KMS-11 (cell line): Measurements from ENCODE around the gene GH2.
A peak's percentile ranks its signal among the peaks of the same experiment; 100 is the strongest.

Experiments used
- H2AFZ ChIP-seq: fragments of 200-600 bp; sonication (generic); 2 replicates; pipeline ENCODE4 v1.6.1; 2016; ENCODE audit warnings: antibody characterized with exemption, mixed run types, low read depth
- H3K27ac ChIP-seq: fragments of 200-600 bp; sonication (generic); 2 replicates; pipeline ENCODE4 v1.6.1; 2016; ENCODE audit warnings: mild to moderate bottlenecking, mixed run types
- H3K27me3 ChIP-seq: fragments of 200-600 bp; sonication (generic); 2 replicates; pipeline ENCODE4 v1.6.1; 2017; ENCODE audit warnings: mild to moderate bottlenecking, low read depth, mixed run types, moderate library complexity; ENCODE audit not compliant: insufficient read depth
- H3K36me3 ChIP-seq: fragments of 200-600 bp; sonication (generic); 2 replicates; pipeline ENCODE4 v1.6.1; 2017; ENCODE audit warnings: mild to moderate bottlenecking, mixed run types; ENCODE audit not compliant: insufficient read depth
- H3K4me1 ChIP-seq: fragments of 200-600 bp; sonication (generic); 2 replicates; pipeline ENCODE4 v1.6.1; 2016; ENCODE audit warnings: mild to moderate bottlenecking, low read depth, mixed run types; ENCODE audit not compliant: poor library complexity, severe bottlenecking
- H3K4me2 ChIP-seq: fragments of 200-600 bp; sonication (generic); 2 replicates; pipeline ENCODE4 v1.7.0; 2016; ENCODE audit warnings: mild to moderate bottlenecking, mixed run types
- H3K4me3 ChIP-seq: fragments of 200-600 bp; sonication (generic); IDR thresholded peaks from 2 replicates; pipeline ENCODE4 v1.6.1; 2017; ENCODE audit warnings: low read depth, low read length, mixed read lengths; ENCODE audit not compliant: insufficient read depth
- H3K79me2 ChIP-seq: fragments of 200-600 bp; sonication (generic); 2 replicates; pipeline ENCODE4 v1.6.1; 2016; ENCODE audit warnings: low read depth, mixed run types; ENCODE audit not compliant: insufficient read depth
- H3K9ac ChIP-seq: fragments of 200-600 bp; sonication (generic); 2 replicates; pipeline ENCODE4 v1.6.1; 2016; ENCODE audit warnings: mild to moderate bottlenecking, mixed run types
- H4K20me1 ChIP-seq: fragments of 200-600 bp; sonication (generic); 2 replicates; pipeline ENCODE4 v1.6.1; 2016; ENCODE audit warnings: mild to moderate bottlenecking, mixed run types; ENCODE audit not compliant: insufficient read depth
- CTCF ChIP-seq: fragments of 200-600 bp; sonication (generic); conservative IDR thresholded peaks from 2 replicates; pipeline ENCODE4 v1.6.1; 2017; ENCODE audit warnings: low read depth, mild to moderate bottlenecking, antibody characterized with exemption, low read length, moderate library complexity, mixed read lengths

GH2 gene

GRCh38 chr17:63841350-63842172 is 40.2 kb downstream of the GH2 start:
- Histone ChIP-seq H3K4me2 (peak overlapping the region; percentile 90), H3K4me3 (no peak overlapping the region), H2AFZ (peak overlapping the region; percentile 69), H3K79me2 (peaks cover 55% of the 10 kb centered on the region), H4K20me1 (no peaks in the 10 kb centered on the region), H3K4me1 (peaks cover 38% of the 10 kb centered on the region), H3K27ac (peak overlapping the region; percentile 60), H3K27me3 (no peaks in the 10 kb centered on the region), H3K36me3 (no peaks in the 10 kb centered on the region; the same call in 1 of the 2 replicates), H3K9ac (peak overlapping the region; percentile 84)
- TF ChIP-seq CTCF: no peak

- H4K20me1 ChIP-seq: no peaks in the 10 kb centered on the region
- H3K4me1 ChIP-seq: peaks cover 38% of the 10 kb centered on the region
- no peak for TF ChIP-seq CTCF
- peak overlapping the region; percentile 90 for H3K4me2 ChIP-seq
- H3K9ac ChIP-seq: peak overlapping the region; percentile 84; the same call in 1 of the 2 replicates
- no peak overlapping the region for H3K4me3 ChIP-seq
- no peaks in the 10 kb centered on the region for H3K27me3 ChIP-seq
- H3K36me3 ChIP-seq: no peaks in the 10 kb centered on the region; the same call in 1 of the 2 replicates
- peaks cover 59% of the 10 kb centered on the region for H3K79me2 ChIP-seq
- H2AFZ ChIP-seq: no peak overlapping the region
- peak overlapping the region; percentile 60; the same call in 1 of the 2 replicates for H3K27ac ChIP-seq
Observed at GRCh38 chr17:63840591-63841349, 41.0 kb downstream of the GH2 start.

- TF ChIP-seq CTCF: no peak
- Histone ChIP-seq H4K20me1 (no peaks in the 10 kb centered on the region), H3K79me2 (peaks cover 59% of the 10 kb centered on the region), H3K27ac (no peak overlapping the region), H3K4me2 (no peak overlapping the region), H3K27me3 (no peaks in the 10 kb centered on the region), H3K9ac (no peak overlapping the region), H2AFZ (no peak overlapping the region), H3K36me3 (peaks cover 2% of the 10 kb centered on the region; the same call in 1 of the 2 replicates), H3K4me3 (no peak overlapping the region), H3K4me1 (peaks cover 29% of the 10 kb centered on the region)
Observed at GRCh38 chr17:63838631-63839171, 43.0 kb downstream of the GH2 start.

GRCh38 chr17:63837962-63838600 is 43.7 kb downstream of the GH2 start:
- Histone ChIP-seq H3K9ac (no peak overlapping the region), H3K79me2 (peaks cover 59% of the 10 kb centered on the region), H3K4me3 (no peak overlapping the region), H3K36me3 (peaks cover 4% of the 10 kb centered on the region; the same call in 1 of the 2 replicates), H3K27ac (no peak overlapping the region), H3K4me1 (peaks cover 26% of the 10 kb centered on the region), H3K4me2 (no peak overlapping the region), H2AFZ (no peak overlapping the region), H3K27me3 (no peaks in the 10 kb centered on the region), H4K20me1 (no peaks in the 10 kb centered on the region)
- no peak for TF ChIP-seq CTCF
